OCI-LY3 (cell line): ENCODE data around the gene ARHGAP6.

Experiments
- H2AFZ ChIP-seq: fragments of 200-600, 300-600 bp; shearing (Covaris generic); 2 replicates; pipeline ENCODE4 v1.6.0; 2014; ENCODE audit warnings: antibody characterized with exemption, low read depth, low read length
- H3K27ac ChIP-seq: fragments of 200-600, 300-600 bp; sonication (generic); 2 replicates; pipeline ENCODE4 v1.5.1; 2014; ENCODE audit warnings: mild to moderate bottlenecking, low read length, moderate library complexity, mixed read lengths
- H3K27me3 ChIP-seq: fragments of 200-600, 300-600 bp; sonication (generic); 2 replicates; pipeline ENCODE4 v1.6.1; 2014; ENCODE audit warnings: low read depth, low read length, mixed read lengths
- H3K36me3 ChIP-seq: fragments of 200-600, 300-600 bp; sonication (generic); replicated peaks from 2 replicates; pipeline ENCODE3; 2014; ENCODE audit warnings: low read depth, low read length, mixed read lengths
- H3K4me1 ChIP-seq: fragments of 300-600, 200-600 bp; sonication (generic); 2 replicates; pipeline ENCODE4 v1.6.1; 2014; ENCODE audit warnings: low read length, mixed read lengths
- H3K4me2 ChIP-seq: fragments of 200-600, 300-600 bp; sonication (generic); 2 replicates; pipeline ENCODE4 v1.6.1; 2014; ENCODE audit warnings: low read length, mixed read lengths
- H3K4me3 ChIP-seq: fragments of 300-600, 200-600 bp; sonication (generic); 2 replicates; pipeline ENCODE4 v1.5.1; 2014; ENCODE audit warnings: antibody characterized with exemption, mild to moderate bottlenecking, low read length, moderate library complexity
- H3K79me2 ChIP-seq: fragments of 300-600, 200-600 bp; shearing (Covaris generic); 2 replicates; pipeline ENCODE4 v1.6.1; 2014; ENCODE audit warnings: mild to moderate bottlenecking, low read length, mixed read lengths
- H3K9ac ChIP-seq: fragments of 300-600, 200-600 bp; shearing (Covaris generic); 2 replicates; pipeline ENCODE4 v1.6.0; 2014; ENCODE audit warnings: mild to moderate bottlenecking, low read length, moderate library complexity
- H3K9me3 ChIP-seq: fragments of 200-600, 300-600 bp; shearing (Covaris generic); 2 replicates; pipeline ENCODE4 v1.6.1; 2014; ENCODE audit warnings: low read length, mixed read lengths; ENCODE audit not compliant: insufficient read depth
- H4K20me1 ChIP-seq: fragments of 200-600, 300-600 bp; sonication (generic); 2 replicates; pipeline ENCODE4 v1.6.1; 2016; ENCODE audit warnings: low read length, mixed read lengths; ENCODE audit not compliant: insufficient read depth
- EZH2phosphoT487 ChIP-seq: fragments of 200-600 bp; shearing (Covaris generic); IDR thresholded peaks from 2 replicates; pipeline ENCODE4 v1.6.1; 2018; ENCODE audit warnings: antibody characterized with exemption, mixed run types, low read depth
- TF ChIP-seq, protein P1 (sequence below): fragments of 200-600, 300-600 bp; sonication (generic); IDR thresholded peaks from 2 replicates; pipeline ENCODE4 v1.5.1; 2014; ENCODE audit warnings: antibody characterized with exemption, low read length, low read depth

The ARHGAP6 gene

DNA sequence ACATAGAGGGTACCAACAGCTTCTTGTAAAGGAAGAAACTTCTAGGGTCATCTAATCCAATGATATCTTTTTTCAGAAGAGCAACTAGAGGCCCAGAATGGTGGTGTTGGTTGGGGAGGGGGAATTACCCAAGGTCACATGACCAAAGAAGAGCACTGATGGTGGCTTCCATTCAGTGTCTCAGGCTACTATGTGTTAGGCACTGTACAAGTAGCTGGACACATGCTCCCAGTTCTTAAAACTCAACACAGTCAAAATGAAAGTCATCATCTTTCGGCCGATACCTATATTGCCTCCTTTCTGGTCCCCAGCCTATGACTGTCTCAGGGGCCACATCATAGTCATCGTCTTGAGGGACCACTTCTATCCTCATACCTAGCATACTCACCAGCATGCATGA is 88.1 kb downstream of the ARHGAP6 start:
- H3K27ac ChIP-seq: no peak overlapping the region
- no peaks in the 10 kb centered on the region for H3K9me3 ChIP-seq
- no peaks in the 10 kb centered on the region for H3K36me3 ChIP-seq
- TF ChIP-seq, protein P1, sequence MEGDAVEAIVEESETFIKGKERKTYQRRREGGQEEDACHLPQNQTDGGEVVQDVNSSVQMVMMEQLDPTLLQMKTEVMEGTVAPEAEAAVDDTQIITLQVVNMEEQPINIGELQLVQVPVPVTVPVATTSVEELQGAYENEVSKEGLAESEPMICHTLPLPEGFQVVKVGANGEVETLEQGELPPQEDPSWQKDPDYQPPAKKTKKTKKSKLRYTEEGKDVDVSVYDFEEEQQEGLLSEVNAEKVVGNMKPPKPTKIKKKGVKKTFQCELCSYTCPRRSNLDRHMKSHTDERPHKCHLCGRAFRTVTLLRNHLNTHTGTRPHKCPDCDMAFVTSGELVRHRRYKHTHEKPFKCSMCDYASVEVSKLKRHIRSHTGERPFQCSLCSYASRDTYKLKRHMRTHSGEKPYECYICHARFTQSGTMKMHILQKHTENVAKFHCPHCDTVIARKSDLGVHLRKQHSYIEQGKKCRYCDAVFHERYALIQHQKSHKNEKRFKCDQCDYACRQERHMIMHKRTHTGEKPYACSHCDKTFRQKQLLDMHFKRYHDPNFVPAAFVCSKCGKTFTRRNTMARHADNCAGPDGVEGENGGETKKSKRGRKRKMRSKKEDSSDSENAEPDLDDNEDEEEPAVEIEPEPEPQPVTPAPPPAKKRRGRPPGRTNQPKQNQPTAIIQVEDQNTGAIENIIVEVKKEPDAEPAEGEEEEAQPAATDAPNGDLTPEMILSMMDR: no peak
- no peak for TF ChIP-seq EZH2phosphoT487
- H3K9ac ChIP-seq: no peak overlapping the region
- no peaks in the 10 kb centered on the region for H4K20me1 ChIP-seq
- no peaks in the 10 kb centered on the region for H3K79me2 ChIP-seq
- H3K27me3 ChIP-seq: no peaks in the 10 kb centered on the region
- no peak overlapping the region for H2AFZ ChIP-seq
- no peak overlapping the region for H3K4me3 ChIP-seq
- no peak overlapping the region for H3K4me2 ChIP-seq
- peaks cover 26% of the 10 kb centered on the region for H3K4me1 ChIP-seq

DNA sequence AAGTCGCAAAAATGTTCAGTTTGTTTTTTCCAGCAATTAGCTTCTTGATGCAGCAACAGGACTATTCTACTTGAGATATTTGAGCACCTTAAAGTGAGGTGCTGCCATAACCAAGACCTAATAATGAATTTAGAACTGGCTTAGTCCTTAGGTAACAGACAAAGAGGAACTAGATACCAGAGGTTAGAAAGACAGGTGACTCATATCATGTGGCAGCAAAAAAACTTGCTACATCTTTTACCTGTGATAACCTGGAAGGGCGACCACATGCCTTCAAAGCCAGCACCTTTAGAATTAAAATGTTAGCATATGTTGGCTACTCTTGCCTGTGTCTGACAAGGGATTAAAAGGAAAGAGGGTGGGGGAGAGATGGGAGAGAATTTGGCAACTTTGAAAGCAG is 90.4 kb downstream of the ARHGAP6 start:
- no peak for TF ChIP-seq EZH2phosphoT487
- TF ChIP-seq, protein P1: no peak
- H3K27me3 ChIP-seq: no peaks in the 10 kb centered on the region
- no peak overlapping the region for H3K27ac ChIP-seq
- H3K4me3 ChIP-seq: no peak overlapping the region
- H3K79me2 ChIP-seq: no peaks in the 10 kb centered on the region
- H3K4me1 ChIP-seq: peaks cover 24% of the 10 kb centered on the region
- no peak overlapping the region for H2AFZ ChIP-seq
- H4K20me1 ChIP-seq: no peaks in the 10 kb centered on the region
- no peaks in the 10 kb centered on the region for H3K9me3 ChIP-seq
- no peaks in the 10 kb centered on the region for H3K36me3 ChIP-seq
- peak overlapping the region; percentile 31 for H3K4me2 ChIP-seq
- no peak overlapping the region for H3K9ac ChIP-seq

DNA sequence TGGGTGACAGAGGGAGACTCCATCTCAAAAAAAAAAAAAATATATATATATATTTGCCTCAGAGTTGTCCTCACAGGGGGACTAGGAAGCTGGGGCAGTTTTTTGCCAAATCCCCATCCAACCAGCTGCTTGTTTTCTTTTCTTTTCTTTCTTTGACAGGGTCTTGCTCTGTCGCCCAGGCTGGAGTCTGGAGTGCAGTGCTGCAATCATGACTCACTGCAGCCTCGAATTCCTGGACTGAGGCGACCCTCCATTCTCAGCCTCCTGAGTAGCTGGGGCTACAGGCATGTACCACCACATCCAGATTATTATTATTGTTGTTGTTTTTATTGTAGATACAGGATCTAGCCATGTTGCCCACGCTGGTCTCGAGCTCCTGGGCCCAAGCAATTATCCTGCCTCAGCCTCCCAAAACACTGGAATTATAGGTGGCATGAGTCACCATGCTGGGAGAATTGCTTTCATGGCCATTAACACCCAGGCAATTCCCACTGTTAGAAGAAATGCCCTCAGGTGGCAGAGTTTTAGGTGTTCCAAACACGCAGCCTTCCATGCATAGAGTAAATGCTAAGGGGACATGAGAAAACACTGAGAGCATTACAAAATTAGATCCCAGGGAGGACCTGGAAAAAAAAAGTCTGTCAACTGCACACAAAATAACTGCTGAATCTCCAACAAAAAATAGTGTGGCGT is 98.0 kb downstream of the ARHGAP6 start:
- Histone ChIP-seq H3K4me1 (no peaks in the 10 kb centered on the region), H3K9ac (no peak overlapping the region), H2AFZ (no peak overlapping the region), H3K27me3 (no peaks in the 10 kb centered on the region), H3K4me2 (no peak overlapping the region), H3K9me3 (no peaks in the 10 kb centered on the region), H3K79me2 (no peaks in the 10 kb centered on the region), H3K4me3 (no peak overlapping the region), H4K20me1 (no peaks in the 10 kb centered on the region), H3K36me3 (no peaks in the 10 kb centered on the region), H3K27ac (no peak overlapping the region)
- TF ChIP-seq, protein P1: no peak
- no peak for TF ChIP-seq EZH2phosphoT487

DNA sequence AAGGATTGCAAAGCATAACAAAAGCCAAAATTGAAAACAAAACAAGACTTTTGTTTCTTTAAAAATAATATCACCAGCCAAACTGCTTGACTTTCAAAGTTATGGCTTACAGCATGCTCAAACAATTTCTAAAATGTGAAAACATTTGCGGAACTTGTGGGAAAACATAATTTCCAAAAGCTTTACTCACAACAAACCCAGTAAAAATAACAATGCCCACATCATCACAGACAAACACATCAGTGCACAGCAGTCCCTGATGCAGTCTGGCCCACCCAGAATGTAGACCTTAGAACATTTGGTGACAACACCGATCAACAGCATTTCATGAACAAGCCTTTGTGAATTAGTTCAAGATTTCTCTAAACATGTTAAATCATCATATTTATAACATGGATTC is 98.9 kb downstream of the ARHGAP6 start:
- H3K79me2 ChIP-seq: no peaks in the 10 kb centered on the region
- H3K4me1 ChIP-seq: no peaks in the 10 kb centered on the region
- no peaks in the 10 kb centered on the region for H4K20me1 ChIP-seq
- no peak overlapping the region for H2AFZ ChIP-seq
- H3K27me3 ChIP-seq: no peaks in the 10 kb centered on the region
- H3K27ac ChIP-seq: no peak overlapping the region
- TF ChIP-seq, protein P1: no peak
- no peak for TF ChIP-seq EZH2phosphoT487
- H3K9me3 ChIP-seq: no peaks in the 10 kb centered on the region
- H3K4me3 ChIP-seq: no peak overlapping the region
- no peaks in the 10 kb centered on the region for H3K36me3 ChIP-seq
- H3K4me2 ChIP-seq: no peak overlapping the region
- H3K9ac ChIP-seq: no peak overlapping the region
